PC-9 (cell line): Measurements from ENCODE around the gene RNF169. TPM values are rescaled to one million over a fixed set of nuclear protein-coding genes. Genes with fewer than 3 reads are reported as not detected.

ENCODE experiments used
- BruUV-seq: library from RNA; stranded (reverse); fragments of 400-500 nt; replicated peaks from 2 replicates; lab custom pipeline; 2021; lab: Mats Ljungman, UMichigan
- CTCF ChIA-PET: fragments of 300-600 bp; sonication (Branson Sonifier 250); formaldehyde crosslinking; loops from one replicate; lab custom pipeline; 2022; ENCODE audit warnings: antibody characterized with exemption; lab: Charles Lee
- POLR2A ChIA-PET: fragments of 300-600 bp; sonication (Branson Sonifier 250); formaldehyde crosslinking; loops from one replicate; lab custom pipeline; 2022; ENCODE audit warnings: antibody characterized with exemption; ENCODE audit not compliant: unreplicated experiment; lab: Charles Lee
- DNase-seq, 2 experiments: peaks; one replicate each; pipeline versions ENCODE4 v3.0.0 to v3.0.0-alpha.2; 2015 to 2022; ENCODE audit warnings: mixed read lengths in 1 of 2
- H2AFZ ChIP-seq: fragments of 200-600 bp; sonication (generic); 2 replicates; pipeline ENCODE4 v1.8.1; 2017; ENCODE audit warnings: antibody characterized with exemption
- H3F3A ChIP-seq: fragments of 200-600 bp; sonication (generic); 2 replicates; pipeline ENCODE4 v1.8.1; 2017; ENCODE audit warnings: antibody characterized with exemption, mild to moderate bottlenecking, low read depth; ENCODE audit not compliant: insufficient read depth
- H3K27ac ChIP-seq: fragments of 200-600 bp; sonication (generic); 2 replicates; pipeline ENCODE4 v1.6.1; 2016; ENCODE audit warnings: mixed run types
- H3K27me3 ChIP-seq: fragments of 200-600 bp; sonication (generic); 2 replicates; pipeline ENCODE4 v1.6.1; 2016; ENCODE audit warnings: low read depth, mixed run types; ENCODE audit not compliant: insufficient read depth
- H3K36me3 ChIP-seq: fragments of 200-600 bp; sonication (generic); 2 replicates; pipeline ENCODE4 v1.6.1; 2016; ENCODE audit warnings: low read depth, mixed run types
- H3K4me1 ChIP-seq: fragments of 200-600 bp; sonication (generic); replicated peaks from 2 replicates; pipeline ENCODE4 v1.6.1; 2016; ENCODE audit warnings: mixed run types; ENCODE audit not compliant: insufficient read depth
- H3K4me2 ChIP-seq: fragments of 200-600 bp; sonication (generic); 2 replicates; pipeline ENCODE4 v1.6.1; 2017; ENCODE audit warnings: mixed run types
- H3K4me3 ChIP-seq: fragments of 200-600 bp; sonication (generic); 2 replicates; pipeline ENCODE4 v1.6.1; 2016; ENCODE audit warnings: mixed run types
- H3K79me2 ChIP-seq: fragments of 200-600 bp; sonication (generic); 2 replicates; pipeline ENCODE4 v1.6.1; 2017; ENCODE audit warnings: low read depth, mixed run types
- H3K9me2 ChIP-seq: fragments of 200-600 bp; sonication (generic); 2 replicates; pipeline ENCODE4 v1.8.1; 2017; ENCODE audit warnings: mild to moderate bottlenecking; ENCODE audit not compliant: insufficient read depth
- H3K9me3 ChIP-seq: fragments of 200-600 bp; sonication (generic); 2 replicates; pipeline ENCODE4 v1.8.1; 2016; ENCODE audit warnings: low read depth; ENCODE audit not compliant: insufficient read depth
- H4K20me1 ChIP-seq: fragments of 200-600 bp; sonication (generic); 2 replicates; pipeline ENCODE4 v1.8.1; 2017; ENCODE audit not compliant: insufficient read depth
- CTCF ChIP-seq: fragments of 200-600 bp; sonication (generic); conservative IDR thresholded peaks from 2 replicates; pipeline ENCODE4 v1.6.1; 2017; ENCODE audit warnings: mixed run types, antibody characterized with exemption, mild to moderate bottlenecking, moderate library complexity
- EZH2 ChIP-seq: fragments of 200-600 bp; sonication (generic); IDR thresholded peaks from 2 replicates; pipeline ENCODE4 v1.8.0; 2017; ENCODE audit warnings: antibody characterized with exemption, low read depth
- intact Hi-C: fragments of 100-400 bp; cut with micrococcal nuclease; formaldehyde crosslinking; loops from one replicate; pipeline ENCODE4 v1.10.0; 2022; ENCODE audit not compliant: unreplicated experiment
- total RNA-seq: library from RNA; stranded (reverse); gene quantifications from 2 replicates; pipeline ENCODE4 v1.2.3, GENCODE V29; 2021

The RNF169 gene
- total RNA-seq, 1 experiment from 2014 or later = 36.5 TPM

GRCh38 chr11:74809801-74810200, 61.2 kb downstream of the RNF169 start:
- POLR2A ChIA-PET = no interaction called here
- no peak for TF ChIP-seq CTCF
- no peak for TF ChIP-seq EZH2
- Histone ChIP-seq H2AFZ (no peak overlapping the region), H3F3A (no peaks in the 10 kb centered on the region), H4K20me1 (0 out of 2 replicates have a peak, but pooled peaks cover under 1% of the 10 kb centered on the region), H3K4me3 (no peak overlapping the region), H3K9me2 (no peaks in the 10 kb centered on the region; the same call in 1 of the 2 replicates), H3K27ac (no peak overlapping the region), H3K9me3 (no peaks in the 10 kb centered on the region), H3K27me3 (no peaks in the 10 kb centered on the region), H3K4me2 (no peak overlapping the region), H3K79me2 (peaks cover 20% of the 10 kb centered on the region), H3K4me1 (peaks cover 12% of the 10 kb centered on the region; the same call in 1 of the 2 replicates), H3K36me3 (peaks cover 11% of the 10 kb centered on the region)
- intact Hi-C loops = no loop called here
- no TSS peak for BruUV-seq
- CTCF ChIA-PET = no interaction called here
- DNase-seq = no peak

- Histone ChIP-seq H3F3A (no peaks in the 10 kb centered on the region), H3K9me2 (no peaks in the 10 kb centered on the region), H3K27ac (no peak overlapping the region), H3K4me2 (no peak overlapping the region), H3K4me3 (no peak overlapping the region), H4K20me1 (peaks cover 4% of the 10 kb centered on the region; the same call in 1 of the 2 replicates), H3K36me3 (peaks cover 35% of the 10 kb centered on the region), H3K9me3 (no peaks in the 10 kb centered on the region), H3K4me1 (no peaks in the 10 kb centered on the region), H3K27me3 (no peaks in the 10 kb centered on the region), H3K79me2 (no peaks in the 10 kb centered on the region; the same call in 1 of the 2 replicates), H2AFZ (no peak overlapping the region)
- TF ChIP-seq CTCF (no peak), EZH2 (no peak)
- no peak for DNase-seq
- no TSS peak for BruUV-seq
- POLR2A ChIA-PET = interaction anchor here (0.6 to 0.7 kb wide), 2 partner anchors 31 to 280 kb away, joined by 3 to 4 read pairs; no protein-coding TSS in a partner anchor
- CTCF ChIA-PET = no interaction called here
- intact Hi-C loops = no loop called here
These were observed 67.3 kb downstream of the RNF169 start for GRCh38 chr11:74815966-74816365.

GRCh38 chr11:74816664-74817063, 68.0 kb downstream of the RNF169 start:
- no peaks in the 10 kb centered on the region; the same call in 1 of the 2 replicates for H3K79me2 ChIP-seq
- ChIA-PET POLR2A (no interaction called here), CTCF (no interaction called here)
- no peaks in the 10 kb centered on the region for H3K9me2 ChIP-seq
- no TSS peak for BruUV-seq
- peaks cover 4% of the 10 kb centered on the region; the same call in 1 of the 2 replicates for H4K20me1 ChIP-seq
- no peaks in the 10 kb centered on the region for H3K9me3 ChIP-seq
- intact Hi-C loops = no loop called here
- H3K4me1 ChIP-seq = no peaks in the 10 kb centered on the region
- no peak overlapping the region for H3K27ac ChIP-seq
- no peaks in the 10 kb centered on the region for H3F3A ChIP-seq
- H2AFZ ChIP-seq = no peak overlapping the region
- TF ChIP-seq CTCF (no peak), EZH2 (no peak)
- peaks cover 36% of the 10 kb centered on the region for H3K36me3 ChIP-seq
- H3K4me3 ChIP-seq = no peak overlapping the region
- no peaks in the 10 kb centered on the region for H3K27me3 ChIP-seq
- DNase-seq = no peak
- no peak overlapping the region for H3K4me2 ChIP-seq
